GM18517 (cell line): ENCODE data around the gene CEPT1.

Experiments
- ATAC-seq: cut with Tn5 transposase; IDR thresholded peaks from one replicate; pipeline ENCODE4 v1.9.1; 2021; ENCODE audit warnings: mild to moderate bottlenecking, moderate library complexity; ENCODE audit not compliant: unreplicated experiment

CEPT1 gene

GRCh38 chr1:111145963-111146768 is 6.1 kb downstream of the CEPT1 start:
- no peak for ATAC-seq

- ATAC-seq = no peak
Measured at GRCh38 chr1:111147948-111148347, 7.9 kb downstream of the CEPT1 start.

GRCh38 chr1:111148376-111148881 is 8.4 kb downstream of the CEPT1 start:
- ATAC-seq = peak; percentile 70

GRCh38 chr1:111151838-111152237 is 11.8 kb downstream of the CEPT1 start:
- no peak for ATAC-seq

GRCh38 chr1:111154021-111154999 is 14.3 kb downstream of the CEPT1 start:
- ATAC-seq = no peak

GRCh38 chr1:111157431-111157830 is 17.4 kb downstream of the CEPT1 start:
- no peak for ATAC-seq

- ATAC-seq = no peak
Measured at GRCh38 chr1:111161843-111162487, 21.9 kb downstream of the CEPT1 start.

GRCh38 chr1:111162488-111162880 is 22.5 kb downstream of the CEPT1 start:
- ATAC-seq = no peak

GRCh38 chr1:111163363-111163762 is 23.3 kb downstream of the CEPT1 start:
- ATAC-seq = no peak

- ATAC-seq = no peak
Measured at GRCh38 chr1:111164151-111164550, 24.1 kb downstream of the CEPT1 start.

GRCh38 chr1:111172463-111172862 is 32.4 kb downstream of the CEPT1 start:
- ATAC-seq = no peak

GRCh38 chr1:111174070-111174469 is 34.0 kb downstream of the CEPT1 start:
- no peak for ATAC-seq

- no peak for ATAC-seq
Measured at GRCh38 chr1:111175349-111175748, 35.3 kb downstream of the CEPT1 start.

GRCh38 chr1:111176678-111177077 is 36.7 kb downstream of the CEPT1 start:
- ATAC-seq = no peak

GRCh38 chr1:111179968-111180533 is 40.0 kb downstream of the CEPT1 start:
- ATAC-seq = no peak

GRCh38 chr1:111182052-111182451 is 42.0 kb downstream of the CEPT1 start:
- ATAC-seq = no peak

GRCh38 chr1:111183308-111184069 is 43.5 kb downstream of the CEPT1 start:
- no peak for ATAC-seq

- ATAC-seq = no peak
Measured at GRCh38 chr1:111184663-111185062, 44.6 kb downstream of the CEPT1 start.

GRCh38 chr1:111190931-111191451 is 51.0 kb downstream of the CEPT1 start:
- ATAC-seq = no peak

- no peak for ATAC-seq
Measured at GRCh38 chr1:111191496-111191895, 51.5 kb downstream of the CEPT1 start.
